ENCODE results near the gene CDH13.

CDH13 gene

GRCh38 chr16:83363521-83363920 is 736.8 kb downstream of the CDH13 start:
- Histone ChIP-seq H3K27ac (no peak overlapping the region), H3K9ac (no peak overlapping the region), H3K27me3 (no peaks in the 10 kb centered on the region), H3K4me3 (no peak overlapping the region), H4K20me1 (no peaks in the 10 kb centered on the region), H3K36me3 (no peaks in the 10 kb centered on the region), H3K4me1 (no peaks in the 10 kb centered on the region), H3K9me3 (replicated peaks in 1 of 11) (peaks cover 0 to 5% (median 0%) of the 10 kb centered on the region in 11 experiments; a peak in 1 of 22 replicates), H3K4me2 (no peak overlapping the region)
- no peak for TF ChIP-seq Cebpa-rat (IDR thresholded peaks at IDR 0.05)

GRCh38 chr16:83365166-83365565 is 738.4 kb downstream of the CDH13 start:
- Histone ChIP-seq H3K27ac (no peak overlapping the region), H3K9ac (no peak overlapping the region), H3K4me2 (no peak overlapping the region), H3K27me3 (no peaks in the 10 kb centered on the region), H3K4me1 (no peaks in the 10 kb centered on the region), H3K4me3 (no peak overlapping the region), H3K9me3 (replicated peaks in 1 of 11) (peaks cover 0 to 4% (median 0%) of the 10 kb centered on the region in 11 experiments; a peak in 2 of 22 replicates), H3K36me3 (no peaks in the 10 kb centered on the region), H4K20me1 (no peaks in the 10 kb centered on the region)
- TF ChIP-seq Cebpa-rat (IDR thresholded peaks at IDR 0.05): no peak

GRCh38 chr16:83366228-83366627 is 739.5 kb downstream of the CDH13 start:
- peaks cover 0 to 4% (median 0%) of the 10 kb centered on the region in 11 experiments; a peak in 1 of 22 replicates for H3K9me3 ChIP-seq (replicated peaks in 1 of 11)
- no peak overlapping the region for H3K27ac ChIP-seq
- H3K4me1 ChIP-seq: no peaks in the 10 kb centered on the region
- H3K27me3 ChIP-seq: no peaks in the 10 kb centered on the region
- no peaks in the 10 kb centered on the region for H3K36me3 ChIP-seq
- H4K20me1 ChIP-seq: no peaks in the 10 kb centered on the region
- no peak overlapping the region for H3K4me3 ChIP-seq
- no peak for TF ChIP-seq Cebpa-rat (IDR thresholded peaks at IDR 0.05)
- H3K9ac ChIP-seq: no peak overlapping the region
- H3K4me2 ChIP-seq: no peak overlapping the region

GRCh38 chr16:83374979-83375378 is 748.2 kb downstream of the CDH13 start:
- Histone ChIP-seq H3K27ac (no peak overlapping the region), H3K4me3 (no peak overlapping the region), H3K9ac (no peak overlapping the region), H3K36me3 (no peaks in the 10 kb centered on the region), H3K4me2 (no peak overlapping the region), H3K4me1 (peaks cover 0 to 13% (median 3%) of the 10 kb centered on the region in 10 experiments; a peak in 10 of 20 replicates), H3K27me3 (0 out of 22 replicates have a peak, but pooled peaks cover 0 to 6% (median 0%) of the 10 kb centered on the region in 11 experiments), H3K9me3 (replicated peaks in 1 of 11) (peaks cover 0 to 2% (median 0%) of the 10 kb centered on the region in 11 experiments; a peak in 1 of 22 replicates), H4K20me1 (no peaks in the 10 kb centered on the region)
- no peak for TF ChIP-seq Cebpa-rat (IDR thresholded peaks at IDR 0.05)

GRCh38 chr16:83389751-83390150 is 763.0 kb downstream of the CDH13 start:
- H3K4me1 ChIP-seq: peaks cover 0 to 5% (median 0%) of the 10 kb centered on the region in 10 experiments; a peak in 1 of 20 replicates
- no peaks in the 10 kb centered on the region for H3K36me3 ChIP-seq
- H4K20me1 ChIP-seq: no peaks in the 10 kb centered on the region
- TF ChIP-seq Cebpa-rat (IDR thresholded peaks at IDR 0.05): no peak
- no peak overlapping the region for H3K4me3 ChIP-seq
- no peaks in the 10 kb centered on the region for H3K27me3 ChIP-seq
- H3K9me3 ChIP-seq (replicated peaks in 1 of 11): peaks cover 0 to 10% (median 0%) of the 10 kb centered on the region in 11 experiments; a peak in 2 of 22 replicates
- H3K9ac ChIP-seq: no peak overlapping the region
- H3K27ac ChIP-seq: no peak overlapping the region
- H3K4me2 ChIP-seq: no peak overlapping the region

GRCh38 chr16:83390759-83391158 is 764.0 kb downstream of the CDH13 start:
- H3K4me3 ChIP-seq: no peak overlapping the region
- H3K27me3 ChIP-seq: no peaks in the 10 kb centered on the region
- no peaks in the 10 kb centered on the region for H4K20me1 ChIP-seq
- peaks cover 0 to 10% (median 0%) of the 10 kb centered on the region in 11 experiments; a peak in 2 of 22 replicates for H3K9me3 ChIP-seq (replicated peaks in 1 of 11)
- H3K36me3 ChIP-seq: no peaks in the 10 kb centered on the region
- H3K9ac ChIP-seq: no peak overlapping the region
- no peak for TF ChIP-seq Cebpa-rat (IDR thresholded peaks at IDR 0.05)
- no peak overlapping the region for H3K27ac ChIP-seq
- H3K4me1 ChIP-seq: peaks cover 0 to 5% (median 0%) of the 10 kb centered on the region in 10 experiments; a peak in 1 of 20 replicates
- no peak overlapping the region for H3K4me2 ChIP-seq

- TF ChIP-seq Cebpa-rat (IDR thresholded peaks at IDR 0.05): no peak
- H3K4me2 ChIP-seq: no peak overlapping the region
- peaks cover 0 to 5% (median 0%) of the 10 kb centered on the region in 10 experiments; a peak in 1 of 20 replicates for H3K4me1 ChIP-seq
- H3K4me3 ChIP-seq: no peak overlapping the region
- peaks cover 0 to 10% (median 0%) of the 10 kb centered on the region in 11 experiments; a peak in 2 of 22 replicates for H3K9me3 ChIP-seq (replicated peaks in 1 of 11)
- H4K20me1 ChIP-seq: no peaks in the 10 kb centered on the region
- H3K36me3 ChIP-seq: no peaks in the 10 kb centered on the region
- no peaks in the 10 kb centered on the region for H3K27me3 ChIP-seq
- H3K27ac ChIP-seq: no peak overlapping the region
- no peak overlapping the region for H3K9ac ChIP-seq
Observed at GRCh38 chr16:83392743-83393142, 766.0 kb downstream of the CDH13 start.

- Histone ChIP-seq H3K4me3 (no peak overlapping the region), H4K20me1 (no peaks in the 10 kb centered on the region), H3K4me1 (peaks cover 0 to 5% (median 0%) of the 10 kb centered on the region in 10 experiments; a peak in 1 of 20 replicates), H3K27me3 (no peaks in the 10 kb centered on the region), H3K4me2 (no peak overlapping the region), H3K9ac (no peak overlapping the region), H3K27ac (no peak overlapping the region), H3K36me3 (no peaks in the 10 kb centered on the region), H3K9me3 (replicated peaks in 1 of 11) (peaks cover 0 to 10% (median 0%) of the 10 kb centered on the region in 11 experiments; a peak in 2 of 22 replicates)
- TF ChIP-seq Cebpa-rat (IDR thresholded peaks at IDR 0.05): no peak
Observed at GRCh38 chr16:83393196-83393981, 766.6 kb downstream of the CDH13 start.

GRCh38 chr16:83397601-83398291 is 771.0 kb downstream of the CDH13 start:
- Histone ChIP-seq H3K27me3 (no peaks in the 10 kb centered on the region), H3K4me2 (no peak overlapping the region), H3K4me3 (no peak overlapping the region), H3K36me3 (no peaks in the 10 kb centered on the region), H3K9ac (no peak overlapping the region), H4K20me1 (no peaks in the 10 kb centered on the region), H3K27ac (no peak overlapping the region), H3K9me3 (replicated peaks in 1 of 11) (peaks cover 0 to 10% (median 0%) of the 10 kb centered on the region in 11 experiments; a peak in 4 of 22 replicates), H3K4me1 (peaks cover 0 to 5% (median 0%) of the 10 kb centered on the region in 10 experiments; a peak in 3 of 20 replicates)
- no peak for TF ChIP-seq Cebpa-rat (IDR thresholded peaks at IDR 0.05)

Measured in BLaER1 treated with 17β-estradiol and CSF1 and Interleukin-3, amounts not matched to agents 10 nM and 100 nM (cell line).